ENCODE results near the gene ZFHX3.

DNA sequence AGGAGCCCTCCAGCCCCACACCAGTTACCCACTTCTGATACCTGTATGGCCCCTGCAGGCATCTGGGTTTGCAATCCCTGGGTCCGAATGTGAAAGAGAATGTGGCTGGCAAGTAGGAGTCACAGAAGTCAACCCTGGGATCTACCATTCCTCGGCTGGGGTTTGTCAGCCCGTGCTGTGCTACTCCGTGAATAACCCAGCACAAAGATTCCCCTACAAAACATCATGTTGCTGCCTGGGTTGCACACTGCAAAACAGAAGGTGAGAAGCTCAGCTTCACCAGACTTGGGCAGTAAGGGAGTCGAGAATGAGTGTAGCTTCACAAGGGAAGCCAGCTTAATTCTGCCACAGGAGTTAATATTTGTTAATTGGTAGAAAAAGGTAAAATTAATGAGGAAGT, 137.1 kb downstream of the ZFHX3 start:
- TF ChIP-seq, protein P1, sequence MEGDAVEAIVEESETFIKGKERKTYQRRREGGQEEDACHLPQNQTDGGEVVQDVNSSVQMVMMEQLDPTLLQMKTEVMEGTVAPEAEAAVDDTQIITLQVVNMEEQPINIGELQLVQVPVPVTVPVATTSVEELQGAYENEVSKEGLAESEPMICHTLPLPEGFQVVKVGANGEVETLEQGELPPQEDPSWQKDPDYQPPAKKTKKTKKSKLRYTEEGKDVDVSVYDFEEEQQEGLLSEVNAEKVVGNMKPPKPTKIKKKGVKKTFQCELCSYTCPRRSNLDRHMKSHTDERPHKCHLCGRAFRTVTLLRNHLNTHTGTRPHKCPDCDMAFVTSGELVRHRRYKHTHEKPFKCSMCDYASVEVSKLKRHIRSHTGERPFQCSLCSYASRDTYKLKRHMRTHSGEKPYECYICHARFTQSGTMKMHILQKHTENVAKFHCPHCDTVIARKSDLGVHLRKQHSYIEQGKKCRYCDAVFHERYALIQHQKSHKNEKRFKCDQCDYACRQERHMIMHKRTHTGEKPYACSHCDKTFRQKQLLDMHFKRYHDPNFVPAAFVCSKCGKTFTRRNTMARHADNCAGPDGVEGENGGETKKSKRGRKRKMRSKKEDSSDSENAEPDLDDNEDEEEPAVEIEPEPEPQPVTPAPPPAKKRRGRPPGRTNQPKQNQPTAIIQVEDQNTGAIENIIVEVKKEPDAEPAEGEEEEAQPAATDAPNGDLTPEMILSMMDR (IDR thresholded peaks at IDR 0.05) = no peak
- TF ChIP-seq POLR2A (IDR thresholded peaks at IDR 0.05) = no peak

All from heart left ventricle (tissue), 13 donors.